ENCODE results near the gene CFD.

The CFD gene

GRCh38 chr19:870963-871401 is 11.5 kb downstream of the CFD start:
- no peaks in the 10 kb centered on the region for H3K9me2 ChIP-seq (replicated peaks; ENCODE audit: low read depth, low read length)
- H3K4me1 ChIP-seq (ENCODE audit: insufficient read depth, low read length, poor library complexity, severe bottlenecking), result no peaks in the 10 kb centered on the region
- H3K36me3 ChIP-seq (ENCODE audit: insufficient read depth, low read length), result no peaks in the 10 kb centered on the region; the same call in 1 of the 2 replicates
- H3K4me3 ChIP-seq (ENCODE audit: low read length, poor library complexity, severe bottlenecking), result no peak overlapping the region
- H3K4me2 ChIP-seq (ENCODE audit: low read depth, low read length, poor library complexity, severe bottlenecking), result no peak overlapping the region
- no peaks in the 10 kb centered on the region for H3K27me3 ChIP-seq (ENCODE audit: insufficient read depth, low read length, poor library complexity, severe bottlenecking)
- H2AFZ ChIP-seq (ENCODE audit: low read length), result no peak overlapping the region
- H3K9ac ChIP-seq (ENCODE audit: low read depth, low read length, poor library complexity, severe bottlenecking), result no peak overlapping the region
- H3K79me2 ChIP-seq (ENCODE audit: insufficient read depth, low read length), result no peaks in the 10 kb centered on the region
- H3K9me3 ChIP-seq (ENCODE audit: insufficient read depth, low read depth, low read length), result no peaks in the 10 kb centered on the region
- no peak for TF ChIP-seq EZH2phosphoT487 (IDR thresholded peaks at IDR 0.05; ENCODE audit: borderline replicate concordance)
- TF ChIP-seq, protein P1, sequence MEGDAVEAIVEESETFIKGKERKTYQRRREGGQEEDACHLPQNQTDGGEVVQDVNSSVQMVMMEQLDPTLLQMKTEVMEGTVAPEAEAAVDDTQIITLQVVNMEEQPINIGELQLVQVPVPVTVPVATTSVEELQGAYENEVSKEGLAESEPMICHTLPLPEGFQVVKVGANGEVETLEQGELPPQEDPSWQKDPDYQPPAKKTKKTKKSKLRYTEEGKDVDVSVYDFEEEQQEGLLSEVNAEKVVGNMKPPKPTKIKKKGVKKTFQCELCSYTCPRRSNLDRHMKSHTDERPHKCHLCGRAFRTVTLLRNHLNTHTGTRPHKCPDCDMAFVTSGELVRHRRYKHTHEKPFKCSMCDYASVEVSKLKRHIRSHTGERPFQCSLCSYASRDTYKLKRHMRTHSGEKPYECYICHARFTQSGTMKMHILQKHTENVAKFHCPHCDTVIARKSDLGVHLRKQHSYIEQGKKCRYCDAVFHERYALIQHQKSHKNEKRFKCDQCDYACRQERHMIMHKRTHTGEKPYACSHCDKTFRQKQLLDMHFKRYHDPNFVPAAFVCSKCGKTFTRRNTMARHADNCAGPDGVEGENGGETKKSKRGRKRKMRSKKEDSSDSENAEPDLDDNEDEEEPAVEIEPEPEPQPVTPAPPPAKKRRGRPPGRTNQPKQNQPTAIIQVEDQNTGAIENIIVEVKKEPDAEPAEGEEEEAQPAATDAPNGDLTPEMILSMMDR (conservative IDR thresholded peaks at IDR 0.05; ENCODE audit: low read length), result no peak
- H3F3A ChIP-seq (ENCODE audit: low read depth), result no peaks in the 10 kb centered on the region; the same call in 1 of the 2 replicates
- no peaks in the 10 kb centered on the region for H4K20me1 ChIP-seq (ENCODE audit: insufficient read depth, low read length, poor library complexity, severe bottlenecking)

GRCh38 chr19:871446-872265 is 12.2 kb downstream of the CFD start:
- H3K4me2 ChIP-seq (ENCODE audit: low read depth, low read length, poor library complexity, severe bottlenecking), result no peak overlapping the region
- no peaks in the 10 kb centered on the region; the same call in 1 of the 2 replicates for H3F3A ChIP-seq (ENCODE audit: low read depth)
- H3K4me1 ChIP-seq (ENCODE audit: insufficient read depth, low read length, poor library complexity, severe bottlenecking), result no peaks in the 10 kb centered on the region
- H3K9ac ChIP-seq (ENCODE audit: low read depth, low read length, poor library complexity, severe bottlenecking), result no peak overlapping the region
- H3K9me2 ChIP-seq (replicated peaks; ENCODE audit: low read depth, low read length), result no peaks in the 10 kb centered on the region
- H3K27me3 ChIP-seq (ENCODE audit: insufficient read depth, low read length, poor library complexity, severe bottlenecking), result no peaks in the 10 kb centered on the region
- H3K79me2 ChIP-seq (ENCODE audit: insufficient read depth, low read length), result no peaks in the 10 kb centered on the region
- no peaks in the 10 kb centered on the region for H3K9me3 ChIP-seq (ENCODE audit: insufficient read depth, low read depth, low read length)
- H3K36me3 ChIP-seq (ENCODE audit: insufficient read depth, low read length), result no peaks in the 10 kb centered on the region; the same call in 1 of the 2 replicates
- no peak for TF ChIP-seq EZH2phosphoT487 (IDR thresholded peaks at IDR 0.05; ENCODE audit: borderline replicate concordance)
- no peak overlapping the region for H2AFZ ChIP-seq (ENCODE audit: low read length)
- H4K20me1 ChIP-seq (ENCODE audit: insufficient read depth, low read length, poor library complexity, severe bottlenecking), result no peaks in the 10 kb centered on the region
- H3K4me3 ChIP-seq (ENCODE audit: low read length, poor library complexity, severe bottlenecking), result no peak overlapping the region

DNA sequence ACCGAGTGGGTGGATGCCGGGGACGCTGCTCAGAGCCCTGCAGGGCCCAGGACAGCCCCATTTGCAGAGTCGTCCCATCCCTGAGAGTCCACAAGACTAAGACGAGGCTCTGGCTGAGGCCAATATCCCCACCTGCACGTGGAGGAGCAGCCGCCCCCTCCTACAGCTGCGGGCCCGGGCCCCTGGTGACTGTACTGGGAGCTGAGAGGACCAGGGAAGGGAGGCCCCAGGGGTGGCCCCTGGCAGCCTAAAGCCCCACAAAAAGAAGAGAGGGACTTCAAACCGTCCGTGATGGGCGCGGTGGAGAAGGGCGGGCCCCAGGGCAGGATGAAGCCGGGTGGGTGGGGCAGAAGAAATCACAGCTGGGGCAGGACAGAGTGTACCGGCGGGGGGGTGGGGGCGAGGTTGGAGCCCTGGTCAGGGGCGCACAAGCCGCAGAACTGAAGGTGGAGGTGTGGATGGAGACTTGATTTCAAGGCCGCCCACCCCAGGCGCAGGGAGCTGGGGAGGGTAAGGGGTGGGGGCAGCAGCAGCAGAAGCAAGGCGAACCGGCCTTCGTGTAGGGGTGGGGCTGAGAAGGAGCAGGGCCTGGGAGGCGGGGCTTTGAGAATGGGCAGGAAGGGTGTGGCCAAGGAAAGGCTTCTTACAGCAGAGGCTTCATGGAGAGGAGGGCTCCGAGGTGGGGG is 12.9 kb downstream of the CFD start:
- Histone ChIP-seq H3K36me3 (ENCODE audit: insufficient read depth, low read length) (no peaks in the 10 kb centered on the region; the same call in 1 of the 2 replicates), H3K79me2 (ENCODE audit: insufficient read depth, low read length) (no peaks in the 10 kb centered on the region), H3K27me3 (ENCODE audit: insufficient read depth, low read length, poor library complexity, severe bottlenecking) (no peaks in the 10 kb centered on the region), H3K9ac (ENCODE audit: low read depth, low read length, poor library complexity, severe bottlenecking) (no peak overlapping the region), H2AFZ (ENCODE audit: low read length) (no peak overlapping the region), H3K4me3 (ENCODE audit: low read length, poor library complexity, severe bottlenecking) (no peak overlapping the region), H3K9me2 (replicated peaks; ENCODE audit: low read depth, low read length) (no peaks in the 10 kb centered on the region), H3K9me3 (ENCODE audit: insufficient read depth, low read depth, low read length) (no peaks in the 10 kb centered on the region), H4K20me1 (ENCODE audit: insufficient read depth, low read length, poor library complexity, severe bottlenecking) (no peaks in the 10 kb centered on the region), H3F3A (ENCODE audit: low read depth) (no peaks in the 10 kb centered on the region; the same call in 1 of the 2 replicates), H3K4me2 (ENCODE audit: low read depth, low read length, poor library complexity, severe bottlenecking) (no peak overlapping the region), H3K4me1 (ENCODE audit: insufficient read depth, low read length, poor library complexity, severe bottlenecking) (no peaks in the 10 kb centered on the region)
- no peak for TF ChIP-seq EZH2phosphoT487 (IDR thresholded peaks at IDR 0.05; ENCODE audit: borderline replicate concordance)
- TF ChIP-seq, protein P1 (conservative IDR thresholded peaks at IDR 0.05; ENCODE audit: low read length), result no peak
